Prostate gland (tissue), 2 donors: ENCODE data around the gene GEMIN7.

Source experiments
- POLR2A ChIP-seq: fragments of 450-650 bp; IDR thresholded peaks from one replicate; pipeline ENCODE4 v1.6.1; 2016; ENCODE audit warnings: antibody characterized with exemption, mild to moderate bottlenecking
- TF ChIP-seq, protein P1 (sequence below), 4 experiments: fragments of 200-600 bp in 2 of 4; fragments of 450-650 bp in 2 of 4; sonication (generic) in 2 of 4; IDR thresholded peaks; 1 replicate in 3 of 4; 2 replicates in 1 of 4; pipeline ENCODE4 v1.5.1; 2016 to 2019; ENCODE audit warnings: antibody characterized with exemption in 4 of 4, mild to moderate bottlenecking in 2 of 4, moderate library complexity in 2 of 4

DNA sequence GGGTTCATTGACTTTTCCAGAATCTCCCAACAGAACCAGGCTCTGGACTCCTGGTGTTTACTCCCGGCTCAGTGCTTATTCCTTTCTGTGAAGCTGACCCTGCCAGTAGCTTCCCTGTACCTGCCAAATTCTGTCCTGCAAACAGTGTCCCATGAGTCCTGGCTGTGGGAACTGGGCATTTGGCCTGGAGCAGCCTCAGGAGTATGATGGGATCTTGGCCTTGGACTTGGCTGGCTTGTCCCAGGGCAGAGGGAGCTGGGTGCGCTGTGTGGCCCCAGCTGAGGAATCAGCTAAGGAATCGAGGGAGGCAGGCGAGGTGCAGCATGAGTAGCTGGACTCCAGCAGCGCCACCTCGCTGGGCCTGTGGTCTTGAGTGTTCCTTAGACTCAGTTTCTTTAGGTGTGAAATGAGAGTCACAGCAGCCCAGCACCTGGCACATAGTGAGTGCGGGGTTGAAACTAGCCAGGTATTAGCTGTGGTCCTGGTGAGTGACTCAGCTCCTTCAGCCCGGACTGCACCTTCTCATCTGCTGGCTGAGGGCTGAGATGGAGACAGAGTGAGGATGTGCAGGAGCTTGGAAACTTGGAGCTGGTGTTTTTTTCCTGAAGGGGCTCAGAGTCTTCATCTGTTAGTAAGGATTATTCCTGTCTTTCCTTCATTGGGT is 29.9 kb upstream of the GEMIN7 start:
- no peak for TF ChIP-seq POLR2A
- TF ChIP-seq, protein P1, sequence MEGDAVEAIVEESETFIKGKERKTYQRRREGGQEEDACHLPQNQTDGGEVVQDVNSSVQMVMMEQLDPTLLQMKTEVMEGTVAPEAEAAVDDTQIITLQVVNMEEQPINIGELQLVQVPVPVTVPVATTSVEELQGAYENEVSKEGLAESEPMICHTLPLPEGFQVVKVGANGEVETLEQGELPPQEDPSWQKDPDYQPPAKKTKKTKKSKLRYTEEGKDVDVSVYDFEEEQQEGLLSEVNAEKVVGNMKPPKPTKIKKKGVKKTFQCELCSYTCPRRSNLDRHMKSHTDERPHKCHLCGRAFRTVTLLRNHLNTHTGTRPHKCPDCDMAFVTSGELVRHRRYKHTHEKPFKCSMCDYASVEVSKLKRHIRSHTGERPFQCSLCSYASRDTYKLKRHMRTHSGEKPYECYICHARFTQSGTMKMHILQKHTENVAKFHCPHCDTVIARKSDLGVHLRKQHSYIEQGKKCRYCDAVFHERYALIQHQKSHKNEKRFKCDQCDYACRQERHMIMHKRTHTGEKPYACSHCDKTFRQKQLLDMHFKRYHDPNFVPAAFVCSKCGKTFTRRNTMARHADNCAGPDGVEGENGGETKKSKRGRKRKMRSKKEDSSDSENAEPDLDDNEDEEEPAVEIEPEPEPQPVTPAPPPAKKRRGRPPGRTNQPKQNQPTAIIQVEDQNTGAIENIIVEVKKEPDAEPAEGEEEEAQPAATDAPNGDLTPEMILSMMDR (IDR thresholded peaks at IDR 0.05): no peak
